Hematopoietic multipotent progenitor cell treated with erythropoietin and hydrocortisone succinate and interleukin-3 and kit ligand, for 4 days (in vitro differentiated cells): Measurements from ENCODE around the gene TSPAN9.

Experiments used
- DNase-seq: peaks from one replicate; pipeline ENCODE4 v3.0.0-alpha.2; 2015

TSPAN9 gene

DNA sequence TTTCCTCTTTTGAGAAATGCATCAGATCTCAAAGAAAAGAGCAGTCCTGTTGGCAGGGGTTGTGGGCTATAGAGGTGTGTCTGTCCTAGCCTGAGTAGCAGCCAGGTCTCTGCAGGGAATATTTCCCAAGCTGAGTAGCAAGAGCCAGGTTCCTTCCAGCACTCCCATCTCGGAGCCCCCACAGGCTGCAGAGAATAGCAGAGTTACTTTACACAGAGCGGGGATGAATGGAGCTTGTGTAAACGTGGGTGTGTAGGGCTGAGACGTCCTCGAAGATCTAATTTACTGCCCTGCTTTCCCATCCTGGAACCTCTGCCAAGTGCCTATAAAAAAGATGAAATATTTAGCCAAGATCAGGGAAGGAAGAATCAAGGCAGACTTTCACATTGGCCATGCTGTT, 156.6 kb downstream of the TSPAN9 start:
- no peak for DNase-seq

DNA sequence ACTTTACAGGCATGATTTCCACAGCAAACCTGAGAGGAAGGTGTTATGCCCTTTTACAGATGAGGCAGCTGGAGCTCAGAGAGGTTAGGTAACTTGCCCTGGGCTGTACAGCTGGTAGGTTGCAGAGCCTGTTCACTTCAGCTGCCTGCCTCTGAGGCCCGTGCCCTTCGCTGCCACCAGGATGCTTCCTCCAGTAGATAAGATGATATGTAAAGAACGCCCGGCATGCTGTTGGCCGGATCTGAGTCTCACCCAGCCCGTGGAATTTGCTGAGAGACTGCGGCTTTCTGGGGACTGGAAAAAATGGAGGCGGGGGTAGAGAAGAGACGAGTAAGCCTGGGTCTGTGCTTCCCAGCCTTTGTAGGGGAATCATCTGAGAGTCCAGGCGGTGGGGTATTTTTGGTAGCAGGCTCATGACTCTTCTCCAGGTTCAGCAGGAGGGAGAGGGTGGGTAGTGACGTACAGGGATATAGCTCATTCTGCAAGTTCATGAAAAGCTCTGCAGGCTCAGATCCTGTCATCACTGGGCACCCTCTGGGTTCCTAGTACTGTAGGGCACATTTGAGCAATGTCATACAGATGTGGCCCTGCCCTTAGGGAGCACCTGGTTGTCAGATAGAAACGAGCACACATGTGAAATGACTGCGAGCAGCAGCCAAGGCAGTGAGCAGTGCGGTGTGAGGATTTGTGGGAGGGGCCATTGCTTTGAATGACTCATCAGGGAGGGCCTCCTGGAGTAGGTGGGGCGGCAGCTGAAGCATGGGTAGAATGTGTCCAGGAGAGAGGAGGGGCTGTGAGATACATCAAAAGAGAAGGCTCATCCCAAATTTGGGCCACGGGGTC, 159.4 kb downstream of the TSPAN9 start:
- peak; percentile 39 for DNase-seq

GRCh38 chr12:3238196-3238595, 161.0 kb downstream of the TSPAN9 start:
- no peak for DNase-seq

GRCh38 chr12:3241621-3242020, 164.4 kb downstream of the TSPAN9 start:
- DNase-seq: no peak

- no peak for DNase-seq
These were observed 165.2 kb downstream of the TSPAN9 start for GRCh38 chr12:3242199-3242863.

- DNase-seq: peak; percentile 6
These were observed 166.4 kb downstream of the TSPAN9 start for GRCh38 chr12:3243376-3244084.

DNA sequence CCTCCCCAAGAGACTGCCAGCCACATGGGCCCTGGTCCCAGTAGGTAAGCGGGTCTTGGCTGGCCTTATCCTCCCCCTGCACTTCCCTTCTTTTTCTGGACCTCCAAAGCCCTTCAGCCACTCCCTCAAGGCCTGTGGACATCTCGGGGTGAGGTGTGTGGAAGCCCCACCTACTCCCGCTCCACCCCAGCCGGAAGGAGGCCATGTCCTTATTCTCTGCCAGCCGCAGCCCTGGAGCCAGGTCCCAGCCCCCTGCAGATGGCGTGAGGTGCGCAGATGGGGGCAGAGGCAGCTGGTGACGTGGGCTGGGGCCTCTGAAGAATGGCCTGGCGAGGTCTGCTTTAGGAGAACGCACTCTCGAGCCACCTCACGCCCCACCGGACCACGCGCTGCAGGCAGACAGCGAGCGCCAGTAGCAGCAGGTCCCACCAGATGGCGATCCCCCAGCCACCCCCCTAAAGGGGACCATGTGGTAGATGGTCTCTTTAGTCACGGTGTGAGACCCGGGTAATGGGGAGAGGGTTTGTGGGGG, 167.1 kb downstream of the TSPAN9 start:
- DNase-seq: no peak

- no peak for DNase-seq
These were observed 169.1 kb downstream of the TSPAN9 start for GRCh38 chr12:3246253-3246652.

DNA sequence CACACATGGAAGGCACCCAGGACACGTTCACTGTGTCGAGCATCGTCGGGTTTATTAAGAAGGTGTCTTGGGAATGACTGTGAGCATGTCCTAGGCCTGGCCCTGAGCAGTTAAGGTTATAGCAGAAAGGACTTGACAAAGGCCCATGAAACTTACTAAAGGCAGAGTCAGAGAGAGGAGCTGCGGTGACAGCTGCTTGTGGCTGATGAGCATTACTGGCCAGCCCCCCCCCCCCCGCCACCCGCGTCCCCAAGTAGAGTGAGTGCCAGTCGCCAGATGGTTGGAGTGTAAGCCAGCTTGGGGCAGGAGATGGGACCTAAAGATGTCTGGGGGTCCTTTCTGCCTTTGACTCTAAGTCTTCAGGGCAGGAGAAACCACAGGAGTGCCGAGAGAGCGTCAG, 169.9 kb downstream of the TSPAN9 start:
- no peak for DNase-seq

- no peak for DNase-seq
These were observed 170.5 kb downstream of the TSPAN9 start for GRCh38 chr12:3247629-3248161.

GRCh38 chr12:3249081-3249800, 172.1 kb downstream of the TSPAN9 start:
- no peak for DNase-seq

GRCh38 chr12:3250034-3250433, 172.9 kb downstream of the TSPAN9 start:
- no peak for DNase-seq

GRCh38 chr12:3250576-3250975, 173.4 kb downstream of the TSPAN9 start:
- no peak for DNase-seq

- peak; percentile 78 for DNase-seq
These were observed 173.9 kb downstream of the TSPAN9 start for GRCh38 chr12:3251067-3251466.

DNA sequence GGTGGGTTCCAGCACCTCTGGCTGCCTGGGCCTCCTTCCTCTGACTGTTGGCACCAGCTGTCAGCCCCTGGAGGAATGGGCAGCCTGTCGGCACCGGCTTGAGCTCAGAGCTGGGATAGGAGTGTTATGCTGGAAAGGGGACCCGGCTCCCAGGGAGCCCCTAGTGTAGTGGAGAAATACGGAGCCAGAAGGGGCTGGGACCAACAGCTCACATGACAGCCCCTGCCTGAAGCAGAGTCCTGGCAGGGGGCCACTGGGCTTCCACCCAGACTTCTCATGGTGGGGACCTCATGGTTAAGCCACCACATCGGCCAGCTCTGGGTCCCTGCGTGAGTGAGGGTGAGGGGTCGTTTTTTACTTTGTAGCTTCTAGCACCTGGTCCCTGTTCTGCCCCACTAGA, 174.5 kb downstream of the TSPAN9 start:
- no peak for DNase-seq

DNA sequence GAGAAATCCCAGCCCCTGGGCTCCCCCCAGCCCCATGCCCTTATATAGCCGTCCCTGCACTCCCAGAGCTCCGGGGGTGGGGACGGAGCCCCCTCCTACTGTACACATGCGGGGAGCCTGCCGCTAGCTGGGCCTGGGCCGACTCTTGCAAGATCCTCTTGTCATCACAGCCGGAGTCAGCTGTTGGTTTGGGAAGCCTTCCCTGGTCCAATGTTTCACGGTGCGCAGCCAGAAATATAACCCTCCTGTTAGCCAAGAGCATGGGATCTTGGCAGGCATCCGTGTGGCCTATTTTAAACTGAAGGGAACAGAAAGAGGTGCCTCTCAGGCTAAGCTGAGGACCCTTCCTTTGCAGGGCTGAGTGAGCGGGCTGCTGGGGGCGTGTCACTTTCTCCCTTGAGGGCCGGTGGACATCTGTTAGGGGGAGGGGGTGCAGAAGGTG, 175.3 kb downstream of the TSPAN9 start:
- DNase-seq: no peak

DNA sequence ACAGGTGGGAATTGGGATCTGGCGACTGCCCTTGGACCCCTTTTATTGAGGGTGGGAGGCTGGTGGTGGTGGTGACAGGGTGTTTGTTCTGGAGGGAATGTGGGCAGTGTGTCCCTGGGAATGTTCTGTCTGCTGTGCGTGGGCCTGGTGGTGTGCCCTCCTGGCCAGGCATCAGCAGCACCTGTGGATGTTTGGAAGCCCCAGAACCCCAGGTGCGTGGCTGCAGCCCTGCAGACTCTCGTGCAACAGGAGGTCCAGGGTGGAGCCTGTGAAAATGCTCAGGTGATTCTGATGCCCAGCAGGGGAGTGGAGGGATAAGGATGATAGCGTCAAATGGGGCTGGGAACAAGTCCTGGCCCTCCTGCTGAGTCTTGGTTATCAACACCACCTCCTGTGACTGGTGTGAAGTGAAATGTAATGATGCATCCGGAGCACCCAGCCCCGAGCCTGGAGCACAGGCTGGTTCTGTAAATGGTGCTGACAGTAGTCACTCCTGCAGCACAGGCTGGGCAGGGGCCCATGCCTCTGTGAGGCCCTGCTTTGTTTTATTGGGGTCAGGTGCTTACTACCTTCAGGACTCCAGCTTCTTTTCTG, 176.6 kb downstream of the TSPAN9 start:
- DNase-seq: no peak

GRCh38 chr12:3255057-3255456, 177.9 kb downstream of the TSPAN9 start:
- DNase-seq: no peak

DNA sequence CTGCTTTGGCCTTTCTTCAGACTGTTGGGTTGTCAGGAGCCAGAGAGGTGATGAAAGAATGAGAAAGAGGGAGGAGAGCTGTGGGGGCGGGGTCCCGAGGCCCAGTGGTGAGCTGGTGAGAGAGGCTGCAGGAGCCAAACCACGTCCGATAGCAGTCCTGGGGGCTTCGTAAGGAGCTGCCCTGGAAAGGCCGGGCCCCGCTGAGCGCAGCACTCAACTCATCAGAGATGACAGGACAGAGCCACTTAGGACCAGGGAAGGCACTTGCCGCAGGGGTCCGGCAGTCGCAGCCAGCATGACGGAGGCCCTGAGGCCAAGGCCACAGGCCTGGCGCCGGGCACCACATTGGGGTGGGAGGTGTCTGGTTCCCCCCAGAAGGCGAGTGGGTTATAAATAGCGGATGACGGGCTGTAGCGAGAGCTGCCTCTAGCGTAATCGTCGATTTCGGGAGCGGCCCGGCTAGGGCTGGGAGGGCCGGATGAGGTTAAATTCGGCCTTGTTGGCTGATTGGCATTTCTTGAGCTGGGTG, 179.0 kb downstream of the TSPAN9 start:
- no peak for DNase-seq

GRCh38 chr12:3257411-3257810, 180.2 kb downstream of the TSPAN9 start:
- DNase-seq: no peak

DNA sequence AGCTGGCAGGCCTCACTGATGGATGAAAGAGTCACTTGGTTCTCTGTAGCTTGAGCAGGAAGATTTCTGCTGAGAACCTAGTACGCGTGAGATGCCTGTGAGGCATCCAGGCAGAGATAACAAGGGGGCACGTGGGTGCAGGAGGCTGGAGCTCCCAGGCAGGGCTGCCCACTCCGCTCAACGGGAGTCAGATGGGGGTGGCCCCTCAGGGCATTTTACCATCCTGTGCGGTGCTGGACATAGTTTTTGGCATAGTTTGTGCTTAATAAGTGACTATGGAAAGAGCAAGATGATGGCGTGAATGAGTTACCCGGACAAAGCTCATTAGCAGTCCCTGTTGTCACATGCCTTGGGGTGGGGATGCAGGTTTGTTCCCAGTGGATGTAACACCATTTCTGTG, 182.8 kb downstream of the TSPAN9 start:
- DNase-seq: no peak
